Neuron (in vitro differentiated cells): Measurements from ENCODE around the gene SMOC2.

Experiments used
- H2AFZ ChIP-seq: one replicate; pipeline ENCODE4 v1.6.1; 2013; ENCODE audit warnings: low read depth, mild to moderate bottlenecking, inconsistent platforms, low read length, moderate library complexity
- H3K27me3 ChIP-seq: one replicate; pipeline ENCODE4 v1.6.1; 2013; ENCODE audit warnings: low read length; ENCODE audit not compliant: insufficient read depth
- H3K36me3 ChIP-seq: one replicate; pipeline ENCODE4 v1.6.1; 2013; ENCODE audit warnings: low read length; ENCODE audit not compliant: insufficient read depth
- H3K4me1 ChIP-seq: one replicate; pipeline ENCODE4 v1.6.1; 2013; ENCODE audit warnings: low read length; ENCODE audit not compliant: insufficient read depth
- H3K4me3 ChIP-seq: 2 replicates; pipeline ENCODE4 v1.5.1; 2013; ENCODE audit warnings: mild to moderate bottlenecking, low read length, moderate library complexity
- H3K9me3 ChIP-seq: one replicate; pipeline ENCODE4 v1.6.1; 2013; ENCODE audit warnings: low read length

SMOC2 gene

DNA sequence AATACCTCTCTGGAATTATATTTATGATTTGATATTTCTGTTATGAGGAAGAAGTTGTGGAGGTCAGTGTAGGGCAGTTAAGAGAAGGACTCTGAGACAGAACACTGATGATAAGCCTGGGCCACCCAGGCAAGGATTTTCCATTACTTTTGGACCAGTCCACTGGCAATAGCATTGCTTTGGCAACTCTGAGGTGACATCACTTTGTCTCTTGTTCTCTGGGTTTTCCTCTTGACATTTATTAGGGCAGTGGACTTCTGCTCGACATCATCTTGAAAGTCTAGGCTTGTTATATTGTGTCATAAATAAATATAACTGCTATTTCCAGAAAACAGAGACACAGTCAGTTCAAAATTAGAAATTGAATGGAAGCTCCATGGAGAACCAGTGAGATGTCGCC, 268.0 kb downstream of the SMOC2 start:
- H3K36me3 ChIP-seq: no peaks in the 10 kb centered on the region
- H3K9me3 ChIP-seq: peaks cover 4% of the 10 kb centered on the region
- H3K4me1 ChIP-seq: peaks cover 10% of the 10 kb centered on the region
- no peak overlapping the region for H2AFZ ChIP-seq
- no peaks in the 10 kb centered on the region for H3K27me3 ChIP-seq
- no peak overlapping the region for H3K4me3 ChIP-seq

DNA sequence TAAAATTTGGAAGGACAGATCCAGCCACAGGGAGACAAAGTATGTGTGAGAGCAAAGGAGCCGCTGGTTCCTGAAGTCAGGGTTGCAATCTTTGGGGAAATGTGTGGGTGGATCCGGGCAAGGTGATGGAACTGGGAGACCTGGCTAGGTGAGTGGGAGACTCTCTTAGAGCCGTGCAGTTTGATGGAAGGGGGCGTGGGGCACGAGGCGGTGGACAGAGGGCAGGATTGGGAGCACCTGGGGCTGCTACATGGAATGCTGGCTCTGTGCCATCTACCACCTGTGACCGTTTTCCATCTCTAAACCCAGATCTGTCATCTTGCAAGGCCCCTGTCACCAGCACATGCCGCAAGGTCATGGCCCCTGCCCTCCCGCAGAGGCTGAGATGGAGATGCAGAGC, 268.4 kb downstream of the SMOC2 start:
- H3K4me1 ChIP-seq: peaks cover 10% of the 10 kb centered on the region
- H3K9me3 ChIP-seq: peaks cover 4% of the 10 kb centered on the region
- H3K27me3 ChIP-seq: no peaks in the 10 kb centered on the region
- H2AFZ ChIP-seq: no peak overlapping the region
- H3K36me3 ChIP-seq: no peaks in the 10 kb centered on the region
- H3K4me3 ChIP-seq: no peak overlapping the region

DNA sequence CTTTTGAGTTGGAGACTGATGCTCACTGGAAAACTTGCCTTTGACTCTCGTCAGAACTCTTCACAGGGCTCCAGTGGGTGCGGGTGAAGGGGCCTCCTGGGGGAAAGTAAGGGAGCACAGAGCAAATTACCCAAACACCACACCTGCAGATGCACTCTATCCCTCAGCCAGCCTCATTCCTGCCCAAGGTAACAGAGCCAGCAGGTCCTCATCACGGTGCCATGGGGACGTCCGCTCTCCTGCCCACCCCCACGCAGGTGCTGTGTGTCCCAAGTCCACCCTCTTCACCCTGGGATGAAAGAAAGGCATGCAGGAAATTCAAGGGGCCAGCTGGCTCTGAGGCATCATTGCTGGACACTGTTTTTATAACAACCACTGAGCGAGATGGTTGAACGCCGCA, 269.0 kb downstream of the SMOC2 start:
- H3K4me3 ChIP-seq: no peak overlapping the region
- no peaks in the 10 kb centered on the region for H3K36me3 ChIP-seq
- peaks cover 4% of the 10 kb centered on the region for H3K9me3 ChIP-seq
- no peak overlapping the region for H2AFZ ChIP-seq
- no peaks in the 10 kb centered on the region for H3K27me3 ChIP-seq
- peaks cover 10% of the 10 kb centered on the region for H3K4me1 ChIP-seq

DNA sequence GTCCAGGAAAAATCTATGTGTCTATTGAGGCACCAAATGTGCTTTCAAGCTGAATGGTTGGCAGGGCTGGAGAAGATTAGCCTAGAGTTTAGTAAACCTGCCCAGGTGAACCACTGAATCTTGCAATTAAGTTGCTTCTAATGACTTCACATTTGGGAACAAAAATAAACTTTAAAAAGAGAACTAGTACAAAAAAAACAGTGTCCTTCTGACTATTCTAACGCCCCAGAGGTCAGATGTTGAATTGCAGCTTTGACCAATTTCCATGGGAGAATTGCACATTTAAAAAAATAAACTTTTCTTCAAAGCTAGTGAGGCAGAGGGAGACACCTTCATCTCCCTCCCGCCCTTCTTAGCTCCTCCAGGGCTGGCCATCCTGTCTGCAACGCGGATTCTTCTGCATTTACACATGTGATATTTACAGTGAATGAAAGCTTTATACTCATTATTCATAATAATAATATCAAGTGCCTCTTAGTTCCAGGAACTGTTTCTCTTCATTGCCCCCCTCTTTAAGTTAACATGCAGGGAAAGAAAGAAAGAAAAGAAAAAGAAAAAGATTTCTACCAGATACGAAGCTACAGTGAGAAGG, 270.2 kb downstream of the SMOC2 start:
- Histone ChIP-seq H2AFZ (no peak overlapping the region), H3K9me3 (peaks cover 2% of the 10 kb centered on the region), H3K27me3 (no peaks in the 10 kb centered on the region), H3K4me1 (peaks cover 10% of the 10 kb centered on the region), H3K4me3 (no peak overlapping the region), H3K36me3 (no peaks in the 10 kb centered on the region)

DNA sequence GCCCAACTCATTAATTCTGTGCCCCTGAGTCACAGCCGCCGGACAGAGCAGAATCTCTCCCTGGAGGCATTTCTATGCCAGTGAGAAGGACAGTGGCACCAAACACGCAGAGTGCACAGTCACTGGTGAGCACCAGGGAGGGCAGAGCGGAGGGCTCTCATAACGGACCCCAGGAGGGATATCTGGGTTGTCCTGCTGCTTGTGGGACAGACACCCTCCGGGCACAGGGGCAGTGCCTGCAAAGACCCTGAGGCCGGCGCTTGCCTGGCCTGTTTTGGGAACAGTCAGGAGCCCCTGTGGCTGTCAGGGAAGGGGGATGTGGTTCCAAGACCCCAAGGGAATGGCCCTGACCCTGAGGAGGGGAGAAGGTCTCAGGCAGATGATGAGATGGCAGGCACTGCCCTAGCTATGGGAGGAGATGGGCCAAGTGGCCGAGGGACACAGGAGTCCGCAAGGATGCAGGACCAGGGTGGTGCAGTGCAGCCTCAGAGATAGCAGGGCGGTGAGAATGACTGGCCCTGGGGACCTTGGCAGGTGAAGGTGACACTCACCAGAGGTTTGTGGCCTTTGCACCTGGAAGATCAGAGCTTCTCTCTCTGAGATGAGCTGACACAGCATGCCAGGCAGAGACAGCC, 270.8 kb downstream of the SMOC2 start:
- no peak overlapping the region for H2AFZ ChIP-seq

DNA sequence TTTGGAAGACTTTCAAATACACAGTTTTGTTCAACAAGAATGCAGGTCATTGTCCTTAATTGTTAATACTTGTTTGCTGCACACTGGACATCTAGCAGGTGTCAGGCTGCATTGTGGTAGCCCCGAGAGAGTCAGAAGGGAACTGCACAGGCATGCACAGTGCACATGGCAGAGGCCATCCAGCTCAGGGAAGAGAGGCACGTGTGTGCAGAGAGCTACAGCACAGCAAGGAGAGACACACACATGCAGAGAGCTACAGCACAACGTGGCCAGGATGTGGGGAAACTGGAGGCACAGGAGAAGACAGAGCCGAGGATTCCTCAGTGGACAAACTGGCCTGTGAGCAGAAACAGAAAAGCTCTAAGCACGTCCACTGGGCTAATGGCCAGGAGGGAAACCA, 272.0 kb downstream of the SMOC2 start:
- Histone ChIP-seq H3K36me3 (no peaks in the 10 kb centered on the region), H3K27me3 (no peaks in the 10 kb centered on the region), H2AFZ (no peak overlapping the region), H3K4me1 (peaks cover 10% of the 10 kb centered on the region), H3K4me3 (no peak overlapping the region), H3K9me3 (no peaks in the 10 kb centered on the region)

More for the DNA sequence above, 270.8 kb downstream of the SMOC2 start:
- Histone ChIP-seq H3K4me3 (no peak overlapping the region), H3K27me3 (no peaks in the 10 kb centered on the region), H3K4me1 (peaks cover 10% of the 10 kb centered on the region), H3K9me3 (peaks cover under 1% of the 10 kb centered on the region), H3K36me3 (no peaks in the 10 kb centered on the region)

DNA sequence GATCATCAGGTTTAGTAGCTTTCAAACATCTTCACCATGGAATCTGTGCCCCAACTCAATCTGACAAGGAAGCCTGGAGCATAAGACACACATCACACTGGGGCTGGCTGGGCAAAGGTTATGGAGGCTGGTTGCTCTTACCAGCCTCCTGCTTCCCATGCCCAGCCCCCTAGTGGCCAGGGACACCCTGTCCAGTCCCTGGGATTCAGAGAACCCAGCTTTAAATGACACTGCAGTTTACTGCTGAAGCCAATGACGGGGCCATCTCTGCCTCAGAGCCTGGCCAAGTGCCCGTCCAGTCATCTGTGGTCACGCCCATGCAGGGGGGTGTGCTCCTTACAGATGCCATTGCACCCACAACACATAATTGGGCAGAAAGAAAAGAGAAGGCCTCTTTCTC, 272.9 kb downstream of the SMOC2 start:
- H3K4me1 ChIP-seq: peaks cover 10% of the 10 kb centered on the region

DNA sequence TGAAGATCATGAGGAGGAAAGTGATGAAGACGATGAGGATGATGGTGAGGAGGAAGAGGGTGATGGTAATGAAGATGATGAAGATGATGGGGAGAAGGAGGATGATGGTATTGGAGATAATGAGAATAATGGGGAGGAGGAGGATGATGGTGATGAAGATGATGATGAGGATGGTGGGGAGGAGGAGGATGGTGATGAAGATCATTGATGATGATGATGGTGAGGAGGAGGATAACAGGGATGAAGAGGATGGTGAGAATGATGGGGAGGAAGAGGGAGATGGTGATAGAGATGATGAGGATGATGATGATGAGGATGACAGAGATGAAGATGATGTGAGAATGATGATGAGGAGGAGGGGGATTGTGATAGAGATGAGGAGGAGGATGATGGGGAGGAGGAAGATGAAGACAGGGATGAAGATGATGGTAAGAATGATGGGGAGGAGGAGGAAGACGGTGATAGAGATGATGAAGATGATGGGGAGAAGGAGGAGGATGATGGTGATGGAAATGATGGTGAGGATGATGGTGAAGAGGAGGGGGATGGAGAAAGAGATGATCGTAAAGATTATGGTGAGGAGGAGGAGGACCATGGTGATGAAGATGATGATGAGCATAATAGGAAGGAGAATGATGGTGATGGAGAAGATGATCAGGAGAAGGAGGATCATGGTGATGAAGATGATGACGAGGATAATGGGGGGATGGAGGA, 273.7 kb downstream of the SMOC2 start:
- H3K4me3 ChIP-seq: no peak overlapping the region
- H3K4me1 ChIP-seq: peaks cover 6% of the 10 kb centered on the region
- H3K36me3 ChIP-seq: no peaks in the 10 kb centered on the region
- H3K9me3 ChIP-seq: no peaks in the 10 kb centered on the region
- no peak overlapping the region for H2AFZ ChIP-seq
- no peaks in the 10 kb centered on the region for H3K27me3 ChIP-seq

More for the DNA sequence above, 272.9 kb downstream of the SMOC2 start:
- no peaks in the 10 kb centered on the region for H3K27me3 ChIP-seq
- no peaks in the 10 kb centered on the region for H3K9me3 ChIP-seq
- no peaks in the 10 kb centered on the region for H3K36me3 ChIP-seq
- no peak overlapping the region for H2AFZ ChIP-seq
- no peak overlapping the region for H3K4me3 ChIP-seq

DNA sequence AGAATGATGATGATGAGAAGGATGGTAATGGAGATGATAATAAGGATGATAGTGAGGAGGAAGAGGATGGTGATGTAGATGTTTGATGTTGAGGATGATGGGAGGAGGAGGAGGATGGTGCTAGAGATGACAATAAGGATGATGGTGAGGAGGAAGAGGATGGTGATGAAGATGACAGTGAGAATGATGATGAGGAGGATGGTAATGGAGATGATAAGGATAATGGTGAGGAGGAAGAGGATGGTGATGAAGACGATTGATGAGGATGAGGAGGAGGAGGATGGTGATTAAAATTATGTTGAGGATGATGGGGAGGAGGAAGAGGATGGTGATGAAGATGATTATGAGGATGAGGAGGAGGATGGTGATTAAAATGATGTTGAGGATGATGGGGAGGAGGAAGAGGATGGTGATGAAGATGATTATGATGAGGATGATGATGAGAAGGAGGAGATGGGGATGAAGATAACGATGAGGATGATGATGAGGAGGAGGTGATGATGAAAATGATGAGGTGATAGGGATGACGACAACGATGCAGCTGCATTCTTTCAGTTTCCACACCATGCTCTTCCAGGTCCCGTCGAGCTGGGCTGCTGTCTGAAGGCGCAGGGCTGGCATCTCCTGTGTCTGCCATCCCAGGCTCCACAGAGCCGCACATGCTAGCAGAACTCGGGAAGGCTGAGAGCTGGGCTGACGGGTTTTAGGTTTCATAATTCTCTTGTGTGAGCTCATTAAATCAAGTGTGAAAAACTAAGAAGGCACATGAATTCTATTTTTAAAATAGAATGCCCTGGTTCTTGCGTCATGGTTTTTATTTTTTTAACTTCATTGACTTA, 274.9 kb downstream of the SMOC2 start:
- no peaks in the 10 kb centered on the region for H3K4me1 ChIP-seq
- no peak overlapping the region for H2AFZ ChIP-seq
- no peaks in the 10 kb centered on the region for H3K9me3 ChIP-seq
- no peaks in the 10 kb centered on the region for H3K27me3 ChIP-seq
- H3K4me3 ChIP-seq: no peak overlapping the region
- no peaks in the 10 kb centered on the region for H3K36me3 ChIP-seq

DNA sequence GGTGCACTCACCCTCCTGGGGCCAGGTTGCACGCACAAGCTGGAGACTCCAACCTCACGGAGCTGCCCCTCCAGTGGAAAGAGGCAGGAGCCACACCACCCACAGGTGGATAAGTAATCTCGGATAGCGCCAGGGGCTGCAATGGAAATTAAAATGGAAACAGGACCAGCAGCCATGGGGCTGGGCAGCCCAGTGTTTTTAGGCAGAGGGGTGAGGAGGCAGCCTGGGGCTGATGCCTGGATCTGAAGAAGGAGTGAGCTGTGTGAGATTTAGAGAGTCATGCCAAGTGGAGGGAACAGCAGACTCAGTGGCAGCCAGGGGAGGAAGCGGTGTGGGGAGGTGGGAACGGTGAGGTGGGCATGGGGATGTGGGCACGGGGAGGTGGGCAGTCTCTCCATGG, 275.6 kb downstream of the SMOC2 start:
- Histone ChIP-seq H3K4me1 (no peaks in the 10 kb centered on the region), H3K9me3 (no peaks in the 10 kb centered on the region), H3K4me3 (no peak overlapping the region), H3K27me3 (no peaks in the 10 kb centered on the region), H2AFZ (no peak overlapping the region), H3K36me3 (no peaks in the 10 kb centered on the region)

DNA sequence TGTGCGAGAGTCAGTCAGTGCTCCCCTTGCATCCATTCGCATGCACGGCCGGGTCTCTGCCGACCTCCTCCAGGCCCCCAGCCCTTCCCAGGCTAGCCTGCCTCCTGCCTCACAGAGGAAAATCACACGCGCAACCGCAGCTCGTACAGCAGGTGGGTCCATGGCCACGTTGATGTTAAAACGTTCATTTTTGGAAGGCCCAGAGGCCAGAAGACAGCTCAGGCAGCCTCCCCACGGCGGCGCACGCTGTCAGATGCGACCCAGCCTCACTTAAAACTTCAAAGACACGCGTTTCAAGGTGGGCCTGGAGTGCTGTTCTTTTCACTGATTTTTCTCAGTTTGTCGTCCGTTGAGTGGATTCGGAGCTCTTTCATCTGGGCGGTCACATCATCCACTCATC, 276.5 kb downstream of the SMOC2 start:
- no peak overlapping the region for H3K4me3 ChIP-seq
- H3K27me3 ChIP-seq: no peaks in the 10 kb centered on the region
- H2AFZ ChIP-seq: no peak overlapping the region
- no peaks in the 10 kb centered on the region for H3K36me3 ChIP-seq
- no peaks in the 10 kb centered on the region for H3K4me1 ChIP-seq
- H3K9me3 ChIP-seq: peaks cover 2% of the 10 kb centered on the region
